ENCODE data around the gene ANKMY1. TPM values are rescaled to one million over a fixed set of nuclear protein-coding genes. Genes with fewer than 3 reads are reported as not detected.

ANKMY1 gene
- total and polyA plus RNA-seq, 2 of the 13 experiments (the other 11 are each of a cell fraction or from before 2014, with no cell fraction given), result 11.7 to 18.8 TPM

DNA sequence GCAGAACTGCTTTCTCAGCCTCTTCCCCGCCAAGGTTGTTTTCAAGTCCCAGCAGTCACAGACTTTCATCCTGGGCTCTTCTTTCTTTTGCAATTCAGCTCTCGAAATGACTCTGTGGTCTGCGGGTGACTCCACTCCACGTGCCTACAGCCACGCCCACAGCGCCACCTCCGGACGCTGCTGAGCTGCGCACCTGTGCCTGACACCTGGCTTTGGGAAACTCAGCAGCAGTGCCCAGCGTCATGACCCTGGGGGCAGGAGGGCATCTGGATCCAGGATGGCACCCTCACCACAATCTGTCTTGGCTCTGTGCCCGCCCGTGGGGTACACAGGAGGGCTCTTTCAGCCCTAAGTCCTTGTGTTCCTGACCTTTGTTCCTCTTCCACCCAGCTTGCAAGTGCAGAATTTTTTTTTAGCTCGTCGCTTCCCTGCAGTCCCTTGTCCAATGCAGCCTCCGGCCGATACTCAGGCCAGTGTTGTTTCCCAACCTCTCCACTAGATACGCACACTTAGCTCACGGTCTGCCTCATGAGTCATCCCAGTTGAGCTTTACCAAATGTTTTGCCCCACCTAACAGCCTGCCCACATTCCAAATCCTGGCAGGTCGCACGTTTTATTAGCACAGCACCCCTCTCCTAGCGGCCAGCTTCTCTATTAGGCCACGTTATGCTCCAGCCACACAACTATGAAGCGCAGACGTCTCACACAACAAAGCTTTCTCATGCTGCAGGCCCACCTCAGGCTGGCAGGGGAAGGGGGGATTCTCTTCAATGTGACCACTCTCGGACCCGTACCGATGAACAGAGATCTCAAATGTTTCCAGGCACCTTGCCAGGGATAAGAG is 22.2 kb upstream of the ANKMY1 start (continued):
- TF ChIP-seq, protein P1, sequence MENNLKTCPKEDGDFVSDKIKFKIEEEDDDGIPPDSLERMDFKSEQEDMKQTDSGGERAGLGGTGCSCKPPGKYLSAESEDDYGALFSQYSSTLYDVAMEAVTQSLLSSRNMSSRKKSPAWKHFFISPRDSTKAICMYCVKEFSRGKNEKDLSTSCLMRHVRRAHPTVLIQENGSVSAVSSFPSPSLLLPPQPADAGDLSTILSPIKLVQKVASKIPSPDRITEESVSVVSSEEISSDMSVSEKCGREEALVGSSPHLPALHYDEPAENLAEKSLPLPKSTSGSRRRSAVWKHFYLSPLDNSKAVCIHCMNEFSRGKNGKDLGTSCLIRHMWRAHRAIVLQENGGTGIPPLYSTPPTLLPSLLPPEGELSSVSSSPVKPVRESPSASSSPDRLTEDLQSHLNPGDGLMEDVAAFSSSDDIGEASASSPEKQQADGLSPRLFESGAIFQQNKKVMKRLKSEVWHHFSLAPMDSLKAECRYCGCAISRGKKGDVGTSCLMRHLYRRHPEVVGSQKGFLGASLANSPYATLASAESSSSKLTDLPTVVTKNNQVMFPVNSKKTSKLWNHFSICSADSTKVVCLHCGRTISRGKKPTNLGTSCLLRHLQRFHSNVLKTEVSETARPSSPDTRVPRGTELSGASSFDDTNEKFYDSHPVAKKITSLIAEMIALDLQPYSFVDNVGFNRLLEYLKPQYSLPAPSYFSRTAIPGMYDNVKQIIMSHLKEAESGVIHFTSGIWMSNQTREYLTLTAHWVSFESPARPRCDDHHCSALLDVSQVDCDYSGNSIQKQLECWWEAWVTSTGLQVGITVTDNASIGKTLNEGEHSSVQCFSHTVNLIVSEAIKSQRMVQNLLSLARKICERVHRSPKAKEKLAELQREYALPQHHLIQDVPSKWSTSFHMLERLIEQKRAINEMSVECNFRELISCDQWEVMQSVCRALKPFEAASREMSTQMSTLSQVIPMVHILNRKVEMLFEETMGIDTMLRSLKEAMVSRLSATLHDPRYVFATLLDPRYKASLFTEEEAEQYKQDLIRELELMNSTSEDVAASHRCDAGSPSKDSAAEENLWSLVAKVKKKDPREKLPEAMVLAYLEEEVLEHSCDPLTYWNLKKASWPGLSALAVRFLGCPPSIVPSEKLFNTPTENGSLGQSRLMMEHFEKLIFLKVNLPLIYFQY (CRISPR knock-in tag; IDR thresholded peaks at IDR 0.05; ENCODE audit: borderline replicate concordance), result peak; percentile 69; the same call in 1 of the 2 replicates
- TF ChIP-seq ZNF878 (CRISPR knock-in tag; IDR thresholded peaks at IDR 0.05) (no peak), ZSCAN20 (CRISPR knock-in tag; IDR thresholded peaks at IDR 0.05; ENCODE audit: borderline replicate concordance) (no peak), BHLHE40 (IDR thresholded peaks at IDR 0.05; ENCODE audit: low read length) (peak; percentile 90), CEBPG (CRISPR knock-in tag; IDR thresholded peaks at IDR 0.05) (peak; percentile 75), NR1H2 (CRISPR knock-in tag; IDR thresholded peaks at IDR 0.05; ENCODE audit: borderline replicate concordance, low read depth) (no peak), SPEN (CRISPR knock-in tag; IDR thresholded peaks at IDR 0.05; ENCODE audit: low read depth) (peak; percentile 37; the same call in 1 of the 2 replicates), GTF3A (CRISPR knock-in tag; conservative IDR thresholded peaks at IDR 0.05) (no peak), ZNF317 (CRISPR knock-in tag; IDR thresholded peaks at IDR 0.05) (peak; percentile 73), ZNF382 (CRISPR knock-in tag; IDR thresholded peaks at IDR 0.05; ENCODE audit: borderline replicate concordance) (no peak), NFRKB (IDR thresholded peaks at IDR 0.05) (no peak), ZNF232 (CRISPR knock-in tag; IDR thresholded peaks at IDR 0.05; ENCODE audit: borderline replicate concordance) (0 out of 2 replicates have a peak, but pooled peaks have one; percentile 72), MEIS1 (CRISPR knock-in tag; IDR thresholded peaks at IDR 0.05; ENCODE audit: borderline replicate concordance) (peak; percentile 63; the same call in 1 of the 2 replicates), RARG (CRISPR knock-in tag; IDR thresholded peaks at IDR 0.05; ENCODE audit: low read depth) (no peak), RFX1 (IDR thresholded peaks at IDR 0.05) (no peak), ZNF652 (CRISPR knock-in tag; IDR thresholded peaks at IDR 0.05; ENCODE audit: borderline replicate concordance, low read depth) (no peak), ZNF619 (CRISPR knock-in tag; IDR thresholded peaks at IDR 0.05) (peak; percentile 55; the same call in 1 of the 2 replicates), ZNF383 (CRISPR knock-in tag; IDR thresholded peaks at IDR 0.05; ENCODE audit: borderline replicate concordance) (no peak), RCOR2 (CRISPR knock-in tag; IDR thresholded peaks at IDR 0.05) (no peak), KMT2B (CRISPR knock-in tag; IDR thresholded peaks at IDR 0.05) (0 out of 2 replicates have a peak, but pooled peaks have one; percentile 18), TMF1 (CRISPR knock-in tag; IDR thresholded peaks at IDR 0.05; ENCODE audit: low read depth) (no peak), ZFP62 (CRISPR knock-in tag; IDR thresholded peaks at IDR 0.05) (no peak), ZNF816 (CRISPR knock-in tag; IDR thresholded peaks at IDR 0.05; ENCODE audit: borderline replicate concordance) (no peak; the same call in 1 of the 2 replicates), RNF2 (conservative IDR thresholded peaks at IDR 0.05; ENCODE audit: low read depth) (peak; percentile 82; the same call in 1 of the 2 replicates), SYNCRIP (IDR thresholded peaks at IDR 0.05; ENCODE audit: insufficient read depth, low read depth, low read length) (no peak), PCBP1 (IDR thresholded peaks at IDR 0.05; ENCODE audit: borderline replicate concordance, low read depth, low read length) (no peak)
- TF ChIP-seq, protein P2, sequence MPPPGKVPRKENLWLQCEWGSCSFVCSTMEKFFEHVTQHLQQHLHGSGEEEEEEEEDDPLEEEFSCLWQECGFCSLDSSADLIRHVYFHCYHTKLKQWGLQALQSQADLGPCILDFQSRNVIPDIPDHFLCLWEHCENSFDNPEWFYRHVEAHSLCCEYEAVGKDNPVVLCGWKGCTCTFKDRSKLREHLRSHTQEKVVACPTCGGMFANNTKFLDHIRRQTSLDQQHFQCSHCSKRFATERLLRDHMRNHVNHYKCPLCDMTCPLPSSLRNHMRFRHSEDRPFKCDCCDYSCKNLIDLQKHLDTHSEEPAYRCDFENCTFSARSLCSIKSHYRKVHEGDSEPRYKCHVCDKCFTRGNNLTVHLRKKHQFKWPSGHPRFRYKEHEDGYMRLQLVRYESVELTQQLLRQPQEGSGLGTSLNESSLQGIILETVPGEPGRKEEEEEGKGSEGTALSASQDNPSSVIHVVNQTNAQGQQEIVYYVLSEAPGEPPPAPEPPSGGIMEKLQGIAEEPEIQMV (CRISPR knock-in tag; IDR thresholded peaks at IDR 0.05; ENCODE audit: low read depth), result peak; percentile 66; the same call in 1 of the 2 replicates

Data from HepG2 (cell line).